Spleen (tissue), 7 donors: ENCODE results near the gene STARD9.

Experiments used
- CTCF ChIP-seq, 11 experiments: fragments of 200-600 bp in 7 of 11; fragments of 450-650 bp in 4 of 11; sonication (generic) in 4 of 11; IDR thresholded peaks in 8 of 11; conservative IDR thresholded peaks in 3 of 11; 1 replicate in 7 of 11; 2 replicates in 4 of 11; pipeline versions ENCODE4 v1.4.0 to v1.8.0; 2016 to 2021; ENCODE audit warnings: antibody characterized with exemption in 11 of 11, inconsistent platforms in 4 of 11, mild to moderate bottlenecking in 1 of 11
- POLR2A ChIP-seq, 3 donors: fragments of 450-650 bp; IDR thresholded peaks; one replicate each; pipeline ENCODE4 v1.5.1; 2017; ENCODE audit warnings: antibody characterized with exemption in 3 of 3, mild to moderate bottlenecking in 1 of 3
- donor health status: DM: no; HTN: no; CAD: no; lungs with moderate emphysema.
- donor health status: DM: no; HTN: no; CAD: no.
- donor health status: DM: no; HTN: no; CAD: no.

- TF ChIP-seq CTCF (IDR thresholded peaks at IDR 0.05 in 8 of 11, conservative IDR thresholded peaks at IDR 0.05 in 3 of 11) (no peak), POLR2A (IDR thresholded peaks at IDR 0.05) (no peak)
Measured at GRCh38 chr15:42733027-42733426, 157.6 kb downstream of the STARD9 start.
